MG63 (cell line): Measurements from ENCODE around the gene GRIN2C. TPM values are rescaled to one million over a fixed set of nuclear protein-coding genes. Genes with fewer than 3 reads are reported as not detected.

Source experiments
- DNase-seq: peaks from one replicate; pipeline ENCODE4 v3.0.0-alpha.2; 2020
- H3K27me3 ChIP-seq: fragments of 250-450 bp; sonication (Bioruptor Pico); 2 replicates; pipeline ENCODE4 v1.5.1; 2020; ENCODE audit warnings: mild to moderate bottlenecking, moderate library complexity
- H3K36me3 ChIP-seq: fragments of 250-450 bp; sonication (Bioruptor Pico); 2 replicates; pipeline ENCODE4 v1.5.1; 2020; ENCODE audit warnings: mild to moderate bottlenecking, moderate library complexity
- H3K4me3 ChIP-seq: fragments of 250-450 bp; sonication (Bioruptor Pico); 2 replicates; pipeline ENCODE4 v1.5.1; 2020; ENCODE audit warnings: mild to moderate bottlenecking, moderate library complexity
- H3K9me3 ChIP-seq: fragments of 250-450 bp; sonication (Bioruptor Pico); 2 replicates; pipeline ENCODE4 v1.5.1; 2020; ENCODE audit warnings: mild to moderate bottlenecking, moderate library complexity
- total RNA-seq: library from RNA; depleted of rRNA; stranded (reverse); fragments of >200 nt; shearing (Covaris generic); gene quantifications from 2 replicates; pipeline ENCODE4 v1.2.3, GENCODE V29; 2014; ENCODE audit warnings: low replicate concordance

Gene GRIN2C
- total RNA-seq, 1 experiment from 2014 or later, result not detected

DNA sequence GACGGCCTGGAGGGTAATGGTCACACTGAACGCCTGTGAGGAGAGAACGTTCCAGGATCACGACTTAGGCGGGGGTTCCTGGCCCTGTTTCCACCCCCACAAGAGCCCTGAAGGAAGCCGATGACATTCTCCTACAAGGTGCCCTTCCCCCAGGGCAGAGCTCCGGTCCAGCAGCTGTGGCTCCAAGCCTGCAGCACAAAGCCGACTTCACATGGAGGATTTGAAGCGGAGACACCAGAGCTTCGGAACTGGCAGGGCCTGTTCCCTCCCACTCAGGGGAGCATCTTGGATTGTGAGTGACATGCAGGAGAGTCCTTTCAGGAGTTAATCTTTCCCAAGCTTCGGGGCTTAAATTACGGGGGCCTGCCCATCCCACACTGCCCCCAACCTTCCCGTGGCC, 28.8 kb upstream of the GRIN2C start:
- no peak for DNase-seq
- Histone ChIP-seq H3K36me3 (no peaks in the 10 kb centered on the region), H3K9me3 (no peaks in the 10 kb centered on the region), H3K27me3 (peaks cover 3% of the 10 kb centered on the region; the same call in 1 of the 2 replicates), H3K4me3 (no peak overlapping the region)

- no peaks in the 10 kb centered on the region for H3K36me3 ChIP-seq
- no peaks in the 10 kb centered on the region for H3K27me3 ChIP-seq
- H3K9me3 ChIP-seq, result no peaks in the 10 kb centered on the region
- H3K4me3 ChIP-seq, result no peak overlapping the region
- no peak for DNase-seq
These were observed 23.6 kb upstream of the GRIN2C start for GRCh38 chr17:74883241-74883745.

GRCh38 chr17:74882517-74883240, 23.0 kb upstream of the GRIN2C start:
- no peak overlapping the region for H3K4me3 ChIP-seq
- no peaks in the 10 kb centered on the region for H3K9me3 ChIP-seq
- no peaks in the 10 kb centered on the region for H3K36me3 ChIP-seq
- H3K27me3 ChIP-seq, result no peaks in the 10 kb centered on the region
- DNase-seq, result no peak

DNA sequence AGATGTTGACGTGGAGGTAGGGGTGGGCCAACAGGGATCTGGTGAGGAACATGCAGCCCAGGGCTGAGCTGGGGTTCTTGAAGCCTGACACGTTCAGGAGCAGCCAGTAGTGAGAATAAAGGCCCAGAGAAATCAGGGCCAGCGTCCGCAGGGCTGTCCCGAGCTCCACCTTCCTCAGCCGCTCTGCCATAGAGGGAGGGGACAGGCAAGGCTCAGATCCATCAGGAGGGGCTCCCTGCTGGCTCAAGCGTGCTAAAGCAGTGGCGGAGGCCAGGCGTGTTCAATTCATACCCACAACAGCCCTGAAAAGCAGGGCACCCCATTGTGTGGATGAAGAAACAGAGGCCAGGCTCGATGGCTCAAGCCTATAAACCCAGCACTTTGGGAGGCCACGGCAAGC, 21.4 kb upstream of the GRIN2C start:
- no peak for DNase-seq
- no peaks in the 10 kb centered on the region for H3K9me3 ChIP-seq
- H3K4me3 ChIP-seq, result no peak overlapping the region
- no peaks in the 10 kb centered on the region for H3K27me3 ChIP-seq
- H3K36me3 ChIP-seq, result no peaks in the 10 kb centered on the region

GRCh38 chr17:74879308-74879707, 19.6 kb upstream of the GRIN2C start:
- no peaks in the 10 kb centered on the region for H3K27me3 ChIP-seq

GRCh38 chr17:74878658-74879057, 19.0 kb upstream of the GRIN2C start:
- H3K36me3 ChIP-seq, result no peaks in the 10 kb centered on the region
- no peak overlapping the region for H3K4me3 ChIP-seq
- H3K27me3 ChIP-seq, result no peaks in the 10 kb centered on the region
- no peaks in the 10 kb centered on the region for H3K9me3 ChIP-seq
- no peak for DNase-seq

More at GRCh38 chr17:74879308-74879707, 19.6 kb upstream of the GRIN2C start:
- no peak for DNase-seq
- H3K36me3 ChIP-seq, result no peaks in the 10 kb centered on the region
- no peaks in the 10 kb centered on the region for H3K9me3 ChIP-seq
- no peak overlapping the region for H3K4me3 ChIP-seq

DNA sequence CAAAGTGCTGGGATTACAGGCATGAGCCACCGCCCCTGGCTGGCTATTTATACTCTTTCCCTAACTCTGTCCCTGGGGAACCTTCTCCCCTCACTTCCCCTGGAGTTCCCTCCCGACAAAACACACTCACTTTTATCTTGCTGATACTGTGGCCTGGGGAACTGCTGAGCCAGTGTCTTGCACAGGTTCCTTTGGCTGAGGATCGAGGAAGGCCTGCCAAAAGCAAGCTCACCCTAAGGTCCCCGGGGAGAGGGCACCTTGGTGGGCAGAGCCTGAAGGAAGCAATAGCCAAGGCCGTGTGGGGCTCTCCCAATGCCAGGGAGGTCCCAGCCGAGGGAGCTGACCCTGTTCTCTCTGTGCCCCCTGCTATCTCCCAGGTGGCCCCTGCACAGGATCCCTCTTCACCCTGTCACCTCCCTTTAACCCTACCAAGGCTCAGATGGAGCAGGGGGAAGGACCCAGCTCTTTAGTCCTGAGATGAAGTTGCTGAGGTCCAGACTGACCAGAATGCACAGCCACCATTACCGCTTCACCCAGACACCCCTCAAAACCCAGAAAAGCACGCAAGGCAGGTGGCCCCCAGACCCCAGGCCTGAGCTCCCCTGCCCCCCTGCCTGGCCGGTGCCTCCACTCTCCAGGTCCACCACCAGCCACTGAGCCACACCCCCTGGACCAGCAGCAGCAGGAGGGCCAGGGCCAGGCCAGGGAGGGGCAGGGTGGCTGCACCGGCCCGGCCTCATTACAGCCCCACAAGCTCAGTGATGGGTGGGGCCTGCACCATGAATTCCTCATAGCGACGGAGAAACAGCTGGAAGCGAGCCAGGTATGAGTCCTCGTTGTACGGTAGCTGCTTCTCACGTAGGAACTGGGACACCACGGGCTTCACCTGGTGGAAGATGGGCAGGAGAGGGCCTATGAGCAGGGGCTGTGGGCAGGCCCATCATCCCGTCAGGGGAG, 18.2 kb upstream of the GRIN2C start:
- no peaks in the 10 kb centered on the region for H3K9me3 ChIP-seq
- DNase-seq, result no peak
- no peaks in the 10 kb centered on the region for H3K27me3 ChIP-seq
- H3K4me3 ChIP-seq, result no peak overlapping the region
- no peaks in the 10 kb centered on the region for H3K36me3 ChIP-seq

GRCh38 chr17:74875977-74876593, 16.4 kb upstream of the GRIN2C start:
- no peak overlapping the region for H3K4me3 ChIP-seq
- no peaks in the 10 kb centered on the region for H3K9me3 ChIP-seq
- no peaks in the 10 kb centered on the region for H3K36me3 ChIP-seq
- DNase-seq, result no peak
- H3K27me3 ChIP-seq, result no peaks in the 10 kb centered on the region

GRCh38 chr17:74875155-74875976, 15.7 kb upstream of the GRIN2C start:
- H3K9me3 ChIP-seq, result no peaks in the 10 kb centered on the region
- DNase-seq, result peak; percentile 28
- no peak overlapping the region for H3K4me3 ChIP-seq
- no peaks in the 10 kb centered on the region for H3K27me3 ChIP-seq
- no peaks in the 10 kb centered on the region for H3K36me3 ChIP-seq

DNA sequence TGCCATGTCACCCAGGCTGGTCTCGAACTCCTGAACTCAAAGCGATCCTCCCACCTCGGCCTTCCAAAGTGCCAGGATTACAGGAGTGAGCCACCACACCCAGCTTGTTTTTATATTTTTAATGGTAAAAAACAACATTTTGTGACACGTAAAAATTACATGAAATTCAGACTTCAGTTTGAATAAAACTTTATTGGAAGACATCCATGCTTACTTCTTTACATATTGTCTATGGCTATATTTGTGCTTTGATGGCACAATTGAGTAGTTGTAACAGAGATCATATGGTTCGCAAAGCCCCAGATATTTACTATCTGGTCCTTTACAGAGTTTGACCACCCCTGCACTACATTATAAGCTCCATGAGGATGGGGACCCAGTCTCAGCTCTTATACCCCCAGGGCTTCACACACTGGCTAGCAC, 14.9 kb upstream of the GRIN2C start:
- H3K27me3 ChIP-seq, result no peaks in the 10 kb centered on the region
- no peak overlapping the region for H3K4me3 ChIP-seq
- no peak for DNase-seq
- no peaks in the 10 kb centered on the region for H3K36me3 ChIP-seq
- H3K9me3 ChIP-seq, result no peaks in the 10 kb centered on the region

DNA sequence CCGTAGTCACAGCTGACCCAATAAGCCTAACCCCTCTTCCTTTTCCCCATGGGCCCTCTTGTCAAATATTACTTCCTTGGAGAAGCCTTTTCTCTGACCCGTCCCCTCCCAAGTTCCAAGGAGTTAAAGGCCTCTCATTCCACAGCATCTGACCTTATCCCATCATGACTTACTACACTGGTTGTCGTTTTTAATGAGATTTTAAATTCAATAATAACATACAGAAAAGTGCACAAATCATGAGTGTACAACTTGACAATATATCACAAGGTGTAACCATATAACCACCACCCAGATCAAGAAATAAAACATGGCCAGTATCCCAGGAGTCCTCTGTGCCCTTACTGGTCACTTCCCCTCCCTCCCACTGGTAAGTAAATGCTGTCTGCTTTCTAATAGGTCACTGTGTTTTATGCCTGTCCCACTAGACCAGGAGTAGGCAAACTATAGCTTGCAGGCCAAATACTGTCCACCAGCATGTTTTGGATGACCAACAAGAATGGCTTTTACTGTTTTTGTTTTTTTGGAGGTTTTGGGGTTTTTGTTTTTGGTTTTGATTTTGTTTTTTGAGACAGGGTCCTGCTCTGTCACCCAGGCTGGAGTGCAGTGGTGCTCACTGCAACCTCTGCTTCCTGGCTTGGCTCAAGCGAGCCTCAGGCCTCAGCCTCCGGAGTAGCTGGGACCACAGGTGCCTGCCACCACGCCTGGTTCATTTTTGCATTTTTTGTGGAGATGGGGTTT, 14.4 kb upstream of the GRIN2C start:
- Histone ChIP-seq H3K27me3 (no peaks in the 10 kb centered on the region), H3K4me3 (peak overlapping the region; percentile 78), H3K36me3 (no peaks in the 10 kb centered on the region), H3K9me3 (no peaks in the 10 kb centered on the region)
- DNase-seq, result no peak

DNA sequence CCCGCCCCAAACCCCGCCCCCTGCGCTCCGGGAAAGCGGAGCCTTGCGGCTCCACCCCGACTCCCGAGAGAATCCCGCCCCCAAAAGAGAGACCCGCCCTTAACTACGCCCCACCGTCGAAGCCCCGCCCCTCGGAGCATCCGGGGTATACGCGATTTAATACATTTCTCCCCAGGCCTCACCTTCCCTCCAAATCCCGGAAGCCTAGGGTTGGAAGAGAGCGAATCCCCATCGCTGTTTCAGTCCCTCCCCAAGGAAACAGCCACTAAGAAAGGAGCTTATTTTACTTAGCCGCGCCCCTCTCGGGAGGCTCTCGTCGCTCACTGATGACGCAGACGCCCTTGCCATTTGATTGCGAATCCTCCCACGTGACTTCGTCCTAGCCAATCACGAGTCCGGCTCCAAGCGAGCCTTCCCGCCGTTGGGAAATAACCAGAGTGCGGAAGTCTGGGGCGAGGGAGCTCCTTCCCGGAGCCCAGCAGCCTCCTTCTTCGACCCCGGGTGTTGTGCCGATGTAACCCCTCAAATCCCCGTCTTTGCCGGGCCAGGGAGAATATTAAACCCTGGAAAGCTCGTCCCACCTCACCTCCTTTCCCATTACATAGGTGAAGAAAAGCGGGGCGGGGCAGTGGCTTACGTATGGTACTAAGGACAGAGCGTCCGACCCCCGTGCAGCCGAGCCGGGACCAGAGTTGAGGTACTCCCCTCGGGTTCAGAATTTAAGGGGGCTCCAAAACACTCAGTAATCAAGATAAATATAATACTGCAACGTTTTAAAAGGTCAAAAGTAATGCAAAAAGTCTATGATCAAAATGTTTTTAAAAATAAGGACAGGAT, 13.6 kb upstream of the GRIN2C start:
- peak; percentile 98 for DNase-seq
- no peaks in the 10 kb centered on the region for H3K36me3 ChIP-seq
- H3K27me3 ChIP-seq, result no peaks in the 10 kb centered on the region
- H3K9me3 ChIP-seq, result no peaks in the 10 kb centered on the region
- H3K4me3 ChIP-seq, result peak overlapping the region; percentile 78

DNA sequence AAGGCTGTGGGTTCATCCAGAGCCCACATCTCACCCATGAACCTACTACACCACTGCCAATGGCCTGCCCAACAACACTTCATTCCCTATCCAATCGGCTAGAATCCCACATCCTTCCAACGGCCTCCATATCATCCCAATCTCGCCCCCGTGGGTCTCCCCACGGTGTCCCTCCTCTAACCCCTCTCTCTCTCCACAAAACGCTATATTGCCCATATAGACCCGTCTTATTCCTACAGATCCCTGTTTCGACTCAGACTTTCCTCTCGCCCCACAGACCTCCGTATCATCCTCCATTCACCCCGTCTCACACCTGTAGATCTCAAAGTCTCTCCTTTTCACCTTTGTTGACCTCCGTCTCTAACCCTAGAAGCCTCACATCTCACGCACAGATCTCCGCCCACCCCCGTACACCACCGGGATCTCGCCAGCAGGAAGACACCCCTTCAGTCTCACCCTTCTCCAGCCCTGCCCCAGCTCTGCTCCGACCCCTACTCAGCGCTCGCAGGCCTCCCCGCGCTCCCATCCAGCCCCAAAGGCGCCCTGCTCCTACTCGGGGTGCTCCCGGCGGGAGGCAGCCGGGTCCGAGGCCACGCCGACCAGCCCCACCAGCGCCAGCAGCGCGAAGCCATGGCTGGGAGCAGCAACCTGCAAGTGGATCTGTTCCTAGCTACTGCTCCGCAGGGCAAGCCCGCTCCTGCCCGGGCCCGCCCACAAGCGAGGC, 12.8 kb upstream of the GRIN2C start, which contains the start of gene FDXR:
TSS of gene FDXR (minus strand) at position 682 of the 724 bp plus-strand sequence. CDS start at position 632, 50 bp downstream.
- DNase-seq, result no peak
- no peaks in the 10 kb centered on the region for H3K36me3 ChIP-seq
- no peaks in the 10 kb centered on the region for H3K27me3 ChIP-seq
- no peaks in the 10 kb centered on the region for H3K9me3 ChIP-seq
- H3K4me3 ChIP-seq, result peak within 1 kb of the TSS; percentile 78

DNA sequence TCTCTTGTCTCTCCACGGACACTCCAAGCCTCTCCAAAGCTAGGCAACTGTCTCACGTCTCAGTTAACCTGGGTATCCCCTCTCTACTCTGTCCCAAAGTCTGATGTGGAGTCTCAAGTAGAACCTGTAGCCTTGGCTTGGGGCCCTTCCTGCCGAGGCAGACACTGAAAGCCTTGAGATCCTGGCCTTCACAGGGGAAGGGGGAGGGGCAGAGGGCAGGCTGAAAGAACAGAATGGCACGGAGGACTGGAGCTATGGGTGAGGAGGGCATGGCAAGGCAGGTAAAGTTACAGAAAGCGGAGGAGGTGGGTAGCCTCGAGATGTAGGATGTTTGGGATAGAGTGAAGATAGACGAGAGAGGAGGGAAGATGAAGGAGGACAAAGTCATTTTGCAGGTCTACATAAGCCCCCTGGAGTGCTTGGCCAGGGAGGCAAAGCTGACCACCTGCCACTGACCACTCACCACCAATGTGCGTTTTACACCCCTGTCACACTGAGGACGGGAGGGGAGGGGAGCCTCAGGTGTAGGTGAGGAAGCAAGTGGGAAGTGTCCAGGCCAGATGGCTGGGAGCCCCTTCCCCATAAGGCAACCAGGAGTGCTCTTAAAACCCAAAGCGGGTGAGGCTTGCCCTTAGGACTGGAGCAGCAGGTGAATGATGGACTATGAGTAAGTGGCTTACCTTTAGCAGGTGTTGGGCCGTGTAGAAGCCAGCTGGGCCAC, 11.8 kb upstream of the GRIN2C start:
- Histone ChIP-seq H3K4me3 (no peak overlapping the region), H3K27me3 (no peaks in the 10 kb centered on the region), H3K9me3 (no peaks in the 10 kb centered on the region), H3K36me3 (no peaks in the 10 kb centered on the region)
- DNase-seq, result no peak
